NCI-H1694 treated with DMSO at 0.1 percent for 48 hours (cell line): Measurements from ENCODE around the gene LLGL2.

Experiments
- DNase-seq: peaks from one replicate; lab custom pipeline; 2025; lab: John Stamatoyannopoulos, UW

Gene LLGL2

GRCh38 chr17:75552425-75553294, 27.2 kb downstream of the LLGL2 start:
- no peak for DNase-seq

GRCh38 chr17:75553295-75554110, 28.0 kb downstream of the LLGL2 start:
- no peak for DNase-seq

DNA sequence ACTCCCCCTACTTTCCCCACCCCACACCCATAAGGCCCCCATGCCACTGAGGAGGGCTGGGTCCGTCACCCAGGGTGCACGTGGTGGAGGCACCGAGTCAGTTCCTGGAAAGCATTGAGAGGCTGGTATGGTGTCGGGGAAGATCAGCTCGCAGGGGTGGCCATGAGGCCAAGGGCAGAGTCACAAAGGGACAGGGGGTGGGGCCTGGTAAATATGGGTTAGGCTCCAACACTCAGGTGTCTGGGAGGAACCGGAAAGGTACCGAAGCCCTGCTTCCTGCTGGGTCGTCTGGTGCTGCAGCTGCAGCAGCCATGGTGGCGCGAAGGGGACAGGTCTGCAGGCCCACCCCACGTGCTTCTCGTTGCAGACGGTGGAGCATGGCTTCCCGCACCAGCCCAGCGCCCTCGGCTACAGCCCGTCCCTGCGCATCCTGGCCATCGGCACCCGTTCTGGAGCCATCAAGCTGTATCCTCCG, 30.2 kb downstream of the LLGL2 start:
- no peak for DNase-seq

DNA sequence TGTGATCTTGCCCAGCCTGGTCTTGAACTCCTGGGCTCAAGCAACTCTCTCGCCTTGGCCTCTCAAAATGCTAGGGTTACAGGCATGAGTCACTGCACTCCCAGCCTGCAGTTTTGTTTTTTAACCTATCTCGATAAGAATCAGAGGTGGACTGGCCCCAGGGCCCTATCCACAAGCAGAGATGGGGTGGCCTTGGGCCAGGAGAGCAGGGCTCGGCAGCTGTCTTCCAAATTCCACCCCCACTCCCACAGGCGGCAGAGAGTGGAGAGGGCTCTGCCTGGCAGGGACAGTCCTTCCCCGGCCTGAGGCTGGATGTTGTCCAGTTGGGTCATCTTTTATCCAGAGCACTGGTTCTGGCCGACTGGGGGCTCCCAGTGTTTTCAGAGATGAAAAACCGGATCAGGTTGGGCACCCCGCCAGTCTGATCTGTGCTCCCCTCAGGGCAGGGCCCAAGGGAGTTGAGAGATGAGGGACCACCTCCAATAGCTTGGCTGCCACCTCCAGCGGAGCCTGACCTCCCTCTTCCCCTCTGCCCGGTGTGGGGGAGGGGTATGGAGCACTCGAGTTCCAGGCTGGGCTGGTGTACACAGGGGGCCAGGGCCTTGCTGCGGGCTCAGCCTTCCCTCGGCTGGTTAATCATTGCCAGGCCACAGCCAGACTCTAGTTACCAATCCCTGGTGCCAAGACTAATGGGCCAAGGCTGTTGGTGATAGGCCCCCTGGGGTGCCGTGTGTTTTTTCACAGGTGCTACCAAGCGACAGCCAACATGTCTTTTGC, 31.8 kb downstream of the LLGL2 start:
- DNase-seq: no peak

GRCh38 chr17:75557852-75558665, 32.6 kb downstream of the LLGL2 start:
- DNase-seq: no peak

DNA sequence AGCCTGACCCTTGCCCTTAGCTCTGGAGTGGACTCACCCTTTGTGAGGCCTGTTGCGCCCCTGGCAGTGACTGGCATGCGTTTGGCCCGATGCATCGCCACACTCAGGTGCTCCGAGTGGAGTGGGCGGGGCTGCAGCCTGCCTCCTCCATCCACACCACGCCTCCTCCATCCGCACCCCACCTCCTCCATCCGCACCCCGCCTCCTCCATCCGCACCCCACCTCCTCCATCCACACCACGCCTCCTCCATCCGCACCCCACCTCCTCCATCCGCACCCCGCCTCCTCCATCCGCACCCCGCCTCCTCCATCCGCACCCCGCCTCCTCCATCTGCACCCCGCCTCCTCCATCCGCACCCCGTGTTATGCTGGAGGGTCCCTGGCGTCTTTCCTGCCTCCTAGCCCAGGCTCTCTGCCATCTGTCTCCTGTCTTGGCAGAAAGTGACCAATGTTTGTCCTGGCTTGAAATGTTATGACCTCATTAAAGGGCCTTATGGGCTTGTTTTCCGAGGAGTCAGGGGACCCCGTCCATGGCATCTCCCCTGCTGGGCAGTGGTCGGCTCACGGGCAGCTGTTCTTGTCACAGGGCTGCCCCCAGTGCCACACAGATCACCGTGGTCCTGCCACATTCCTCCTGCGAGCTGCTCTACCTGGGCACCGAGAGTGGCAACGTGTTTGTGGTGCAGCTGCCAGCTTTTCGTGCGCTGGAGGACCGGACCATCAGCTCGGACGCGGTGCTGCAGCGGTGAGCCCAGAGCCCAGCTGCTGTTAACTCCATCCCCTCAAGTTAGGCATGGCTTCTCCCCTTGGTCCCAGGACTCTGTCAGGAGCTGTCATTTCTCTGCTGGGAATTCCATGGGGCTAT, 33.4 kb downstream of the LLGL2 start:
- DNase-seq: no peak

- DNase-seq: no peak
Measured at GRCh38 chr17:75559958-75560533, 34.5 kb downstream of the LLGL2 start.

GRCh38 chr17:75561927-75562603, 36.6 kb downstream of the LLGL2 start:
- DNase-seq: no peak

GRCh38 chr17:75563063-75563758, 37.7 kb downstream of the LLGL2 start:
- DNase-seq: no peak

- DNase-seq: no peak
Measured at GRCh38 chr17:75564195-75564594, 38.7 kb downstream of the LLGL2 start.

DNA sequence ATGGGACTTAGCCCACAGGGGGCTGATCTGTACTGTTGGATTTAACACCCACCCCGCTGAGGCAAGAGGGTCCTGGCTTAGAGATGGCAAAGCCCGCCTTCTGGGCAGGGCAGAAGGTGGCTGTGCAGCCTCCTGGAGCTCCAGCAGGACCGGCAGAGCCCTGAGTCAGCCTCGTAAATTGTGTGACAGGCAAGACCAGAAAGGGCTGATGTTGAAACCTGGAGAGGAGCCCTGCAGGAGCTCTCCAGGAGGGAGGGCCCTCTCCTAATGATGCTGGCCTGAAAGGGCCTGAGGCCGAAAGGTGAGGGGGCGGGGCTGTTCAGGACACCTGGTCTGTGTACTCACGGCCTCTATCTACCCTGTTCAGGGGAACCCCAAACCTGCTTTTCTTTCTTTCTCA, 39.6 kb downstream of the LLGL2 start:
- no peak for DNase-seq

DNA sequence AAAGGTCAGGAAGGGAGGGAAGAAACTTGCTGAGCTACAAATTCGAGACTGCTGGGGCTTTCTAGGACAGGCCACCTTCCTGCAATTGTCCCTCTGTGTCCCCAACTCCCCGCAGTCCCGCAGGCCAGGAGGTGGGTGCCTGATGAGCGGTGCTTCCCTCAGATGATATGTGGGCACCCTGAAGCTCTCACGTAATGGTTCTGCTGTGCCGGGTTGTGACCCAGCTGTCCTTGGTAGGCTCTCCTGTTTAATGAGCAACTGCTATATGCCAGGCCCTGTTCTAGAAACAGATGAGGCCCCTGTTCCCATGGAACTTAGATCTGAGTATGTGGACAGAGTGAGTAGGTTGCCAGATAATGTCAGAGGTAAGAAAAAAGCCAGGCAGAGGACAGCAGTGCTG, 40.1 kb downstream of the LLGL2 start:
- no peak for DNase-seq

GRCh38 chr17:75566416-75566815, 40.9 kb downstream of the LLGL2 start:
- no peak for DNase-seq

- DNase-seq: no peak
Measured at GRCh38 chr17:75566834-75567233, 41.3 kb downstream of the LLGL2 start.

- DNase-seq: no peak
Measured at GRCh38 chr17:75568412-75569255, 43.1 kb downstream of the LLGL2 start.

DNA sequence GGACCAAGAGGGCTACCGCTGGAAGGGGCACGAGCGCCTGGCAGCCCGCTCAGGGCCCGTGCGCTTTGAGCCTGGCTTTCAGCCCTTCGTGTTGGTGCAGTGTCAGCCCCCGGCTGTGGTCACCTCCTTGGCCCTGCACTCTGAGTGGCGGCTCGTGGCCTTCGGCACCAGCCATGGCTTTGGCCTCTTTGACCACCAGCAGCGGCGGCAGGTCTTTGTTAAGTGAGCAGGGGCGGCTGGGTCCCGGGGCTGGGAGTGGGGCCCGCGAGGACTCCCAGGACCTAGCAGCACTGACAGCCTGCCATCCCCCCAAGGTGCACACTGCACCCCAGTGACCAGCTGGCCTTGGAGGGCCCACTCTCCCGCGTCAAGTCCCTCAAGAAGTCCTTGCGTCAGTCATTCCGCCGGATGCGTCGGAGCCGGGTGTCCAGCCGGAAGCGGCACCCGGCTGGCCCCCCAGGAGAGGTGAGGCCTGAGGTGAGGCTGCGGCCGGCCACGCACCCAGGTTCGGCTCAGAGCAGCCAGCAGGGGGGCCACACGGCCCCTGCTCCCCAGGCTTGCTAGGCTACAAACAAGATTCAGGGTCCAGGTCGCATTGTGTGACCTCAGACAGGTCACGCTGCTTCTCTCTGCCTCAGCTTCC, 44.7 kb downstream of the LLGL2 start:
- no peak for DNase-seq

DNA sequence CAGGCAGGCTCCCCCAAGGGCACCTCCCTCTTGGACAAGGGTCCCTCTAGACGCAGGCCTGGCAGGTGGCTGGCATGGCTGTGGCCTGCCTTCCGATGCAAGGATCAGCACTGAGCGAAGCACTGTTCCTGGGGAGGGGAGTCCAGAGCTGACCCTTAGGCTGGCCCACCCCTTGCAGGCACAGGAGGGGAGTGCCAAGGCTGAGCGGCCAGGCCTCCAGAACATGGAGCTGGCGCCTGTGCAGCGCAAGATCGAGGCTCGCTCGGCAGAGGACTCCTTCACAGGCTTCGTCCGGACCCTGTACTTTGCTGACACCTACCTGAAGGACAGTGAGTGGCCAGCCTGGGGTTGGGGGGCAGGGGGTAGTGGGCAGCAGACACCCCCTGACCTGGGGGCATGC, 45.3 kb downstream of the LLGL2 start:
- no peak for DNase-seq
